Measurements from ENCODE around the gene ABI3BP.

Gene ABI3BP

GRCh38 chr3:100864471-100865250 is 128.6 kb downstream of the ABI3BP start:
- TF ChIP-seq MAX (IDR thresholded peaks at IDR 0.05; ENCODE audit: low read depth, low read length): no peak
- no peak for TF ChIP-seq POLR2A (IDR thresholded peaks at IDR 0.05; ENCODE audit: extremely low read depth, insufficient read length)
- TF ChIP-seq CTCF (IDR thresholded peaks at IDR 0.05; ENCODE audit: low read depth, low read length): no peak
- TF ChIP-seq MYC (IDR thresholded peaks at IDR 0.05; ENCODE audit: low read depth, low read length): no peak
- DNase-seq (ENCODE audit: low read depth): no peak
- no peak overlapping the region for H3K4me3 ChIP-seq (ENCODE audit: low read depth, low read length)

- TF ChIP-seq POLR2A (IDR thresholded peaks at IDR 0.05; ENCODE audit: extremely low read depth, insufficient read length) (no peak), MAX (IDR thresholded peaks at IDR 0.05; ENCODE audit: low read depth, low read length) (no peak), CTCF (IDR thresholded peaks at IDR 0.05; ENCODE audit: low read depth, low read length) (no peak), MYC (IDR thresholded peaks at IDR 0.05; ENCODE audit: low read depth, low read length) (no peak)
- H3K4me3 ChIP-seq (ENCODE audit: low read depth, low read length): no peak overlapping the region
- no peak for DNase-seq (ENCODE audit: low read depth)
Observed at GRCh38 chr3:100857863-100858262, 135.4 kb downstream of the ABI3BP start.

GRCh38 chr3:100856821-100857220 is 136.4 kb downstream of the ABI3BP start:
- no peak overlapping the region for H3K4me3 ChIP-seq (ENCODE audit: low read depth, low read length)
- TF ChIP-seq POLR2A (IDR thresholded peaks at IDR 0.05; ENCODE audit: extremely low read depth, insufficient read length) (no peak), MYC (IDR thresholded peaks at IDR 0.05; ENCODE audit: low read depth, low read length) (no peak), MAX (IDR thresholded peaks at IDR 0.05; ENCODE audit: low read depth, low read length) (no peak), CTCF (IDR thresholded peaks at IDR 0.05; ENCODE audit: low read depth, low read length) (no peak)
- no peak for DNase-seq (ENCODE audit: low read depth)

- H3K4me3 ChIP-seq (ENCODE audit: low read depth, low read length): no peak overlapping the region
- TF ChIP-seq CTCF (IDR thresholded peaks at IDR 0.05; ENCODE audit: low read depth, low read length): no peak
- no peak for TF ChIP-seq MYC (IDR thresholded peaks at IDR 0.05; ENCODE audit: low read depth, low read length)
- TF ChIP-seq POLR2A (IDR thresholded peaks at IDR 0.05; ENCODE audit: extremely low read depth, insufficient read length): no peak
- TF ChIP-seq MAX (IDR thresholded peaks at IDR 0.05; ENCODE audit: low read depth, low read length): no peak
Observed at GRCh38 chr3:100852840-100853239, 140.4 kb downstream of the ABI3BP start.

GRCh38 chr3:100850701-100851100 is 142.5 kb downstream of the ABI3BP start:
- no peak for DNase-seq (ENCODE audit: low read depth)
- no peak for TF ChIP-seq MYC (IDR thresholded peaks at IDR 0.05; ENCODE audit: low read depth, low read length)
- TF ChIP-seq MAX (IDR thresholded peaks at IDR 0.05; ENCODE audit: low read depth, low read length): no peak
- TF ChIP-seq POLR2A (IDR thresholded peaks at IDR 0.05; ENCODE audit: extremely low read depth, insufficient read length): no peak
- TF ChIP-seq CTCF (IDR thresholded peaks at IDR 0.05; ENCODE audit: low read depth, low read length): no peak
- H3K4me3 ChIP-seq (ENCODE audit: low read depth, low read length): no peak overlapping the region

More at GRCh38 chr3:100852840-100853239, 140.4 kb downstream of the ABI3BP start:
- DNase-seq (ENCODE audit: low read depth): no peak

Data from NB4 (cell line).